HG02798 (cell line): ENCODE data around the gene STXBP1.
A peak's percentile ranks its signal among the peaks of the same experiment; 100 is the strongest.
"Not testable (repeated sequence)": the region's sequence is repeated elsewhere in the genome, so short reads cannot be mapped to it uniquely, and the experiment has no call there.

ENCODE experiments used
- ATAC-seq: cut with Tn5 transposase; IDR thresholded peaks from one replicate; pipeline ENCODE4 v1.9.1; 2021; ENCODE audit warnings: mild to moderate bottlenecking; ENCODE audit not compliant: unreplicated experiment, poor library complexity

Gene STXBP1

DNA sequence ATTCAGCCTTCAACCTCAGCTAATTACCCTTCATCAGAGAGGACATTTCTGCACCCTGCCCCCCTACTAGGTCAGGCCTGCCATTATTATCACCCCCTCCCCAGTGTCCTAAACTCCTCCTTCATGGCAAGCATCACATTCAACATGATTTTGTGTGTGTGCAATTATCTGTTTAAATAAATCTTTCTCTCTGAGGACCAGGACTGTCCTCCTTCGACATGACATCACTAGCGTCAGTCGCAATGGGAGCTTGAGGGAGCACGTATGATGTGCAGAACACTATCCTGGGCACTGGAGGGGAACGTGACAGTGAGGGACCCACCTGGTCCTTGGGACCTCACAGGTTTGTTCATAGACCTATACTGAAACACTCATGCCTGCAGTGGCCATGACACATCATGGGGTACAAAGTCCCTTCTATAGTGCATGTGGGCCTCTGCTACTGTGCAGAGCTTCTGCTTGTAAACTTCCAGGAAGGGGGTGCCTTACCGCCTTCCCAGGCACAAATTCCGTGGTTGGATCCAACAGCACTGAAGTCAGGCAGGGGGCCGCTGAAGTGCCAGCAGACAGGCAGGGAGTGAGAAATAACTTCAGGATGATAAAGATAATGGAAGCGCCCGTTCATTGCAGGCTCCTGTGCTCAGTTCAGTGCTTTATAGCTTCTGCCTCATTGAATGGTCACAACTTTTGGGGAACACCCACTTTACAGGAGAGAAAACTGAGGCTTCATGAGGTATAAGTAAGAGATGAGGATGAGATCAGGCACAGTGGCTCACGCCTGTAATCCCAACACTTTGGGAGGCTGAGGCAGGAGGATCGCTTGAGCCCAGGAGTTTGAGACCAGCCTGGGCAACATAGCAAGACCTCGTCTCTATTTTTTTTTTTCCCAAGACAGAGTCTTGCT is 36.0 kb upstream of the STXBP1 start:
- ATAC-seq, result no peak

DNA sequence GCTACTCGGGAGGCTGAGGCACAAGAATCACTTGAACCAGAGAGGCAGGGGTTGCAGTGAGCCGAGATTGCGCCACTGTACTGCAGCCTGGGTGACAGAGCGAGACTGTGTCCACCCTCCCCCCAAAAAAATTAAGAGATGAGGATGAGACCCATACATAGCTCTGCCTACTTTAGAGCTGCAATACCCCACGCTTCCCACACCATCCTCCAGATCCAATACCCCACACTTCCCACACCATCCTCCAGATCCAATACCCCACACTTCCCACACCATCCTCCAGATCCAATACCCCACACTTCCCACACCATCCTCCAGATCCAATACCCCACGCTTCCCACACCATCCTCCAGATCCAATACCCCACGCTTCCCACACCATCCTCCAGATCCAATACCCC is 34.9 kb upstream of the STXBP1 start:
- ATAC-seq, result not testable (repeated sequence)

DNA sequence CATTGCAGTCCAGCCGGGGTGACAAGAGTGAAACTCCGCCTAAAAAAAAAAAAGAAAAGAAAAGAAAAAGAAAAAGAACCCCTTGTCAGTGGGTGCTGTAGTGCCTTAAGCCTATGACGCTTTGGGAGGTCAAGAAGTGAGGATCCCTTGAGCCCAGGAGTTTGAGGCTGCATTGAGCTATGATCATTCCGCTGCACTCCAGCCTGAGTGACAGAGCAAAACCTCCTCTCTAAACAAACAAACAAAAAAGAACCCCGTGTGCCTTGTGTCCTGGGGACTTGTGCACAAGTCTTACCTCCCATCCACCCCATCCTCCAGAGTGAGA is 33.5 kb upstream of the STXBP1 start:
- ATAC-seq, result no peak

DNA sequence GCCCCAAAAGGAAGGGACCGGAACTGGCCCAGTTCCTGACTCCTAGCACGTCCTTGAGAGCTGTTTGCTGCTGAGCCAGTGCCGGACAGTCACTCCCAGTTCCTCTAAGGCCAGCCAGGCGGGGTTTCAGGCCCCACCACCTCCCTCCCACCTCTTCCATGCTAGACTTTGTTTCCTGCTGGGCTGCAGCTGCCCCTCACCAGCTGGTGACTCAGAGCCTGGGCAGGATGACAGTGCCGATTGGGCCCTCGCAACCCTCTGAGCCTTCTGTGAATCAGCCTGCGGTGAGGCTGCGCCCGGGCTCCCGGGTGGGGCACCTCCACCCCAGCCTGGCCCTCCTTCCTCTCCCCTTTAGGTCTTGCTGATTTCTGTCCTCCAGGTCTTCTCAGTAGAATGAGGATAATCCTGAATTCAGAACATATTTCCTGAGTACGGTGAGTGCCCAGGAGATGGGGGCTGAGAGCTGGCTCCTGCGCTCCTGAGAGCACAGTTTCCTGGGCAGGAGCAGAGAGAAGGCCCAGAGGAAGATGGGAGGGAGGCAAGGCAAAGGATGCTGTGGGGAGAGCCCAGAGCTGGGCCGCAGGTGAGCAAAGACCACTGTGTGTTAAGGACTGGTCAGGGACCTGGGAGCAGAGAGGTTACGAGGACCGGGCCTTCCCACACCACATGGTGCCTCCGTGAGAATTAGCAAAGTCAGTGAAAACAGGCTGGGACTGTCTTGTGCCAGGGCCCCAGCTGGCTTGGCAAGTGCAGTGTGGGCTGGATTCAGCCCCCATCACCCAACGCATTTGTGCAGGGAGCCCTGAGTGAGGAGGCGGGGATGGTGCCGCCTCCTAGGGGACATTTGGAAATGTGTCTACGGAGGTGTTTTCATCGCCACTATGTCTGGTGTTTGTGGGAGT is 32.9 kb upstream of the STXBP1 start:
- ATAC-seq, result no peak

DNA sequence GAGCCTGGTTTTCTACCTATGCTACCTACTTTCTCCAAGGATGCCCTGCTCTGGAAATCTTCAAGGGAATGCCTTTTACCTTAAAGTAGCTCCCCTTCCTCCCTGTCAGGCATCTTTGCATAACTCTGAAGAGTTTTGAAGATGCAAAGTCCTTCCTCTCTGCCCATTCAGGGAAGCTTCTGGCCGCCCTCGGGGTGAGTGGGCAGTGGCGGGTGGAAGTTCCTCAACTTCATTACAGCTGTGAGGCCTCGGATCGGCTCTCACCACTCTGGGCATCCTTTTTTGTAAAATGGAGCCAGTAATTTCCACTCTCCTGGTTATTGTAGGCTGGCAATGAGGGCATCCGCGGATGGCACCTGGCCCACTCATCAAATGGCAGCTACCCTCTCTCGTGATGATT is 31.7 kb upstream of the STXBP1 start:
- ATAC-seq, result no peak

DNA sequence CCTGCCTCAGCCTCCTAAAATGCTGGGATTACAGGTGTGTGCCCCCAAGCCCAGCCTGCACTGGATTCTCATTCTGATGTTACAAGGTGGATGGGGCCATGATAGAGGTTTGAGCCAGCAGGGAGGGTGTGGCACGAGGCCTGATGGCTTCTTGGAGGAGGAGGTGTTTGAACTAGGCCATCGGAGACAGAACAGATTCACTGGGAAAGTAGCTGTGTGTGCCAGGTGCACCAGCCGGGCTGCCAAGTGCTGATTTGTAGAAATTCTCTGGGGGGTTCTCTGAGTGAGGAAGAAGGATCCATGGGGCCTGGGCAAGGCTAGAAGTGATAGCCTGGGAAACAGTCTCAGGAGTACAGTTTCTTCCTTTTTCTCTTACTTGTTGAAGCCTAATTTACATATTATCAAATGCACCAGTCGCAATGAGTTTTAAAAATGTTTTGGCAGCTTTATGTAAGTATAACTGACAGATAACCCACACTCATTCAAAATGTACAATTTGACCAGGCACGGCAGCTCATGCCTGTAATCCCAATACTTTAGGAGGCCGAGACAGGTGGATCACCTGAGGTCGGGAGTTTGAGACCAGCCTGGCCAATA is 31.1 kb upstream of the STXBP1 start:
- ATAC-seq, result no peak

DNA sequence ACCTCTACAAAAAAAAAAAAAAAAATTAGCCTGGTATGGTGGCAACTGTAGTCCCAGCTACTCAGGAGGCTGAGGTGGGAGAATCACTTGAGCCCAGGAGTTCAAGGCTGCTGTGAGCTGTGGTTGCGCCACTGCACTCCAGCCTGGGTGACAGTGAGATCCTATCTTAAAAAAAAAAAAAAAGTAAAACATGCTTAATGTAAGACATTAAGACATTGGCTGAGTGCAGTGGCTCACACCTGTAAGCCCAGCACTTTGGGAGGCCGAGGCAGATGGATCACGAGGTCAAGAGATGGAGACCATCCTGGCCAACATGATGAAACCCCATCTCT is 27.6 kb upstream of the STXBP1 start:
- ATAC-seq, result not testable (repeated sequence)

DNA sequence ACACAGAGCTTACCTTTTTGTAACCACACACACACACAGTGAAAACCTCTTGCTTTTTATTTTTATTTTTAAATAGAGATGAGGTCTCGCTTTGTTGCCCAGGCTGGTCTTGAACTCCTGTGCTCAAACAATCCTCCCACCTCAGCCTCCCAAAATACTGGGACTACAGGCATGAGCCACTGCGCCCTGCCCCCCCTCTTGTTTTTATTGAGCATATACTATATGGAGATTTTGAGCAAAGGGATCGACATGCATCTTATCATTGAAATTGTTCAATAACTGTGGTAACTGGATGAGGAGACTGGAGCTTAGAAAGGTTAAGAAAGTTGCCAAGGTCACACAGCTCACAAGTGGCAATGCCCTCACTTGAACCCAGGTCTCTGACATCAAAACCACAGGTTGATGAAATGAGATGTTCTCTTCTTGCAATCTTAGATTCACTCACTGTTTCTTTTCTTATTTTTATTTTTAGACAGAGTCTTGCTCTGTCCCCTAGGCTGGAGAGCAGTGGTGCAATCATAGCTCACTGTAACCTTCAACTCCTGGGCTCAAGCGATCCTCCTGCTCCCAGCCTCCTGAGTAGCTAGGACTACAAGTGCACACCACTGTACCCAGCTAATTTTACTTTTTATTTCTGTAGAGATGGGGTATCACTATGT is 26.8 kb upstream of the STXBP1 start:
- no peak for ATAC-seq

DNA sequence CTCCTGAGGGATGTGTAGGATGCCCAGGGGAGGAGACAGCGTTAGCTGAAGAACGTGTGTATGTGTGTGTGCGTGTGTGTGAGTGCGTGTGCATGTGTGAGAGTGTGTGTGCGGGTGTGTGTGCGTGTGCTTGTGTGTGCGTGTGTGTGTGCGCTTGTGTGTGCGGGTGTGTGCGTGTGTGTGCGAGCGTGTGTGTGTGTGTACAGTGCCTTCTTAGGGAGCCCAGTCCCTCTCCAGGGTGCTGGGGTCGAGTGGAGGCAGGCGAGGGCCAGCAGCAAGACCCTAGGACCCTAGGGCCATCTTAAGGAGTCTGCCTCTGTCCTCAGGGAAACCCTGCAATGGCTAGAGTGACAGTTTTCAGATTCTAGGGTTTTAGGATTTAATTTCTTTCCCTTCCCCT is 26.0 kb upstream of the STXBP1 start:
- no peak for ATAC-seq

DNA sequence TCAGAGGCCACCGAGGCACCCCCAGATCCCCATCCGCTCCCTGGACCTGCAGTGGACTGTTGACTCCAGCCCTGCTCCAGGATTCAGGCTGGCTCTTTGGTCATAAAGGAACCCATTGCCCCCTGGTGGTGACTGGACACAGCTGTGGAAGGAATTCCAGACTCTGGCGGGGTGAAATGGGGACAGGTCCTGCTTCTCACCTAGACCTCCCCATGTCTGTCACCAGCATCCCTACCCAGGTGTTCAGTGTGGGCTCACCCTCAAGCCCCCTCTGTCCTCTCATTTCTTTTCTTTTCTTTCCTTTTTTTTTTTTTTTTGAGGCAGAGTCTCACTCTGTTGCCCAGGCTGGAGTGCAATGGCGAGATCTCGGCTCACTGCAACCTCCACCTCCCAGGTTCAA is 25.5 kb upstream of the STXBP1 start:
- ATAC-seq, result no peak

DNA sequence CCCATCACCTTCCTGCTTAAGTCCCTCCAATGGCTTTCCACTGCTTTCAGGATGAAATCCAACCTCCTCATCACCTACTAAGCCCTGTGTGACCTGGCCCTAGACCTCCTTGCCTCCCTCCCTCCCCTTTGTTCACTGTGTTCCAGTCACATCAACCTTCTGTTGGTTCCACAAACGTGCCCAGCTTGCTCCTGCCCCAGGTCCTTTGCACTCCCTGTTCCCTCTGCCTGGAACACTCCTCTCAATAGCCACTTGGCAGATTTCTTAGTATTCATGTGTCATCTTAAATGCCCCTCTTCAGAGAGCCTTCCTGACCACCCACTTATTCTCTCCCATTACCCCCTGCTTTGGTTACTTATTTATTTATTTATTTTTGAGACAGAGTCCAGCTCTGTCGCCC is 24.1 kb upstream of the STXBP1 start:
- ATAC-seq, result no peak

DNA sequence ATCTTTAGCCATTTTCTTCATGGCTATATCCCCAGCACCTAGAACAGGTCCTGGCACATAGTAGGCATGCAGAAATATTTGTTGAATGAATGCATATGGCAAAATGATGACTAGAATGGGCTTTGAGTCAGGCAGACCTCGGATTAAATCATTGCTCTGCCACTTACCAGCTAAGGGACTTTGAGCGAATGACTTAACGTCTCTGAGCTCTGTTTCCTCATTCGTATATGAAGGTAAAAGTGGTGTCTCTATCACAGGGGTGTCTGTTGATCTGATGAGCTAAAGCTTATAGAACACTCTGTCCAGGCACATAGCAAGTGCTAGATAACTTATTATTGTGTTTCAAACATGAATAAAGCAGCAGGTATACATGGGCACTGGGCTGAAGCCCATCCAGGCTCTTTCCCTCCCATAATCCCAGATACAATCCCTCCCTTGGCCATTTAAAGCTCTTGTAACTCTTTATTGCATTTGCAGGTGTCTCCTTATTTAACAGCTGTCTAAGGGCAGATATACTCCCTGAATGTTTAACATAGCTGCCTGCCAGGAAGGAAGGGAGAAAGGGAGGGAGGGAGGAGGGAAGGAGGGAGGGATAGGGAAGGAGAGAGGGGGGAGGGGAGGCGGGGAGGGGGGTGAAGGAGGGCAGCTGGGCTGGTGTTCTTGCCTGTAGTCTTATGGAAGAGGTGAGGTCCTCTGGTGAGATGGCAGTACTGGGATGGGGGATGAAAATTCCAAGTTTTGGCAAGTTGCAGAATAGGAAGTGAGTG is 23.2 kb upstream of the STXBP1 start:
- ATAC-seq, result no peak

DNA sequence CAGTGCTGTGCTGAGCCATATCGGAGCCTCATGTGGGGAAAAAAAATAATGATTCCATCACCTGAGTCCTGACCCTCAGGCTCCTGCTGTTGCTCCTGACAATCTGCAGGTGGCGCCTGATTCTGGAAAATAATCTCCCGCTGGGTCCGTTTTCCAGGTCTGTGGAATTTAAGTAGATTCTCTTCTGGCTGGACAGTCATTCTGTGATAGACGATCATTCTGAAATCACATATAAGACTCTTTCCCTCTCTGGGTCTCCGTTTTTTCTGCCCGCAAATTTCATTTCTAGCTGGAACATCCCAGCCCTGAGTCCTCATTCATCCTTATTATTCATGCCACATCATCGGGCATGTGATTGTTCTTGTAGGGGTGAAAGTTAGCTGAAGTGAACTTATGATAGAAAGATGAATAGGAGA is 22.1 kb upstream of the STXBP1 start:
- no peak for ATAC-seq

DNA sequence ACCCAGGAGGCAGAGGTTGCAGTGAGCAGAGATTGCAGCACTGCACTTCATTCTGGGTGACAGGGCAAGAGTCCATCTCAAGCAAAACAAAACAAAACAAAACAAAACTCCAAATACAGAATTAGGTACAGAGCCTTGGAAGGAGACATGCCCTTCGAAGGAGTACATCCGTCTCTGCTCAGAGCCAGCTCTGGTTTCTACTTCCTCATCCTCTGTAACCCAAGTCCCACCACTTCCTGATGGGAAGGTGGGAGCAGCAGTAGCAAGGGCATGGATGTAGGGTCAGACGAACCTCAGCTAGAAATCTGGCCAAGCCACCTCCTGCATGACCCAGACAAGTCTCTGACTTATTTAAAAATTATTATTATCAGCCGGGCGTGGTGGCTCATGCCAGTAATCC is 16.5 kb upstream of the STXBP1 start:
- no peak for ATAC-seq

DNA sequence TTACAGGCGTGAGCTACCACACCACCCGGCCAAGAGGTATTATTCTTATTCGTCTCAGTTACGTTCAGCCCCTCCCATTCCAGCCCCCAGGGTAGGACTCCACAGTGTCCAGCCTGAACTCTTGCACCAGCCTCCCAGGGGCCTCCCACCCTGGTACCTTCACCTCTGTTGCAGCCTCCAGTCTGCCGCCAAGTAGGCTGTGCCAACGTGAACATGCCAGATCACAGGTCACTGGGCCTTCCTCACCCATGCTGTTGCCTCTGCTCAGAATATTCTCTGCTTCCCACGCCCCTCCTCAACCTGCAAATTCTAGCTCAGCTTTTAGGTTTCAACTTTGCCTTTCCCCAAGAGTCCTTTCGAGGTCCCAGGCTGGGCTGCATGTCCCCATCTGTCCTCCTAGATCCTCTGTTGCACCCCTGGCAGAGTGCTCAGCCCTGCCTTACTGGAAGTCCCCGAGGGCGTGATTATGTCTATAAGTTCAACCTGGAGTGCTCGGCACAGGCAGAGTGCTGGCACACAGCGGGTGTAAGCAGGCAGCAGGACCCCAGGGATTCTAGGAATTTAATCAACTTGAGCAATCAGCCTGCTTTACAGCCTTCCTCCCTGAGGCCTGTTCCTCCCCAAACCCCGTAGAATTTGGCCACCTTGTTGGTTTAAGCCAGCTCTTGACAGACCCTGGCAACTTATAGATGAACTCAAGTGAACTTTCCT is 13.1 kb upstream of the STXBP1 start:
- no peak for ATAC-seq

DNA sequence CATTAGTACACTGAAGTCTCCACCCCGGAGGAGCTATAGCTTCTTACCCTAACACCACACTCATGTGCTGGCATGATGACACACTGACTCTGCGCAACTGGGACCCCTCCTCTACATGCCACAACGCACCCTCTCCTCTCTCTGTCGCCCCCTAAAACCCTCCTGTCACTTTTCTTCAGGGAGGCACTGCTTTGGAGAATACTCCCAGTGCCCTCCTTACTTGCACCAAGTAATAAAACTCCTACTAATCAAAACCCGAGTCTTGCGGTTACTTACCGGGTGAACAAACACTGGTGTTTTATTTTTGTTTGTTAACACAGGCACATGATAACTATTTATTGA is 12.6 kb upstream of the STXBP1 start:
- no peak for ATAC-seq

DNA sequence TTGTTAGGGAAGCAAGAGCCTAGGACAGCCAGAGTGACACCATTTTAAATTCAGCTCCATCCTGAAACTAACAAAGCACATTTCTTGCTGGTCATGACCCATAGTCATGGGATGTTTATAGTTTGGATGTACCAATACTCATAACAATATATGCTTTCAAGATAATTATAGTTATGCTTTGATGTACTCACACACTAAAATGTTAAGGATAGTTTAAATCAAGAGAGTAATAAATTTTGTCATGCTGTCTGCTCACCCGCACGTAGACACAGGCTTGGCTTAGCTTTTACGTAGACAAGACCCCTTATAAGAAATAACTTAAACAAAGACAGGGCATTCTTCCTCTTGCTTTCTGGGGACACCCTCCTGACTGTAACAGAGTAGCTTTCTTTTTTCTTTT is 8.9 kb upstream of the STXBP1 start:
- no peak for ATAC-seq

DNA sequence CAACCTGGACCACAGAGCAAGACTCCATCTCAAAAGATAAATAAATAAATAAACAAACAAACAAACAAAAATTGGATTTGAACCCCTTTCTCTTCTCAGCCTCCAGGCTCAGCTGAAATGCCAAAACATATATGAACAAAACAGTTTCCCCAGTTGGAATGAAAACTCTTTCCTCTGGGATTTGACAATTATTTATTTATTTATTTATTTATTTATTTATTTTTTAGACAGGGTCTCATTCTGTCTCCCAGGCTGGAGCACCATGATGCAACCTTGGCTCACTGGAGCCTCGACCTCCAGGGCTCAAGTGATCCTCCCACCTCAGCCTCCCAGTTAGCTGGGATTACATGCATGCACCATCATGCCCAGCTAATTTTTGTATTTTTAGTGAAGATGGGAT is 6.0 kb upstream of the STXBP1 start:
- no peak for ATAC-seq

DNA sequence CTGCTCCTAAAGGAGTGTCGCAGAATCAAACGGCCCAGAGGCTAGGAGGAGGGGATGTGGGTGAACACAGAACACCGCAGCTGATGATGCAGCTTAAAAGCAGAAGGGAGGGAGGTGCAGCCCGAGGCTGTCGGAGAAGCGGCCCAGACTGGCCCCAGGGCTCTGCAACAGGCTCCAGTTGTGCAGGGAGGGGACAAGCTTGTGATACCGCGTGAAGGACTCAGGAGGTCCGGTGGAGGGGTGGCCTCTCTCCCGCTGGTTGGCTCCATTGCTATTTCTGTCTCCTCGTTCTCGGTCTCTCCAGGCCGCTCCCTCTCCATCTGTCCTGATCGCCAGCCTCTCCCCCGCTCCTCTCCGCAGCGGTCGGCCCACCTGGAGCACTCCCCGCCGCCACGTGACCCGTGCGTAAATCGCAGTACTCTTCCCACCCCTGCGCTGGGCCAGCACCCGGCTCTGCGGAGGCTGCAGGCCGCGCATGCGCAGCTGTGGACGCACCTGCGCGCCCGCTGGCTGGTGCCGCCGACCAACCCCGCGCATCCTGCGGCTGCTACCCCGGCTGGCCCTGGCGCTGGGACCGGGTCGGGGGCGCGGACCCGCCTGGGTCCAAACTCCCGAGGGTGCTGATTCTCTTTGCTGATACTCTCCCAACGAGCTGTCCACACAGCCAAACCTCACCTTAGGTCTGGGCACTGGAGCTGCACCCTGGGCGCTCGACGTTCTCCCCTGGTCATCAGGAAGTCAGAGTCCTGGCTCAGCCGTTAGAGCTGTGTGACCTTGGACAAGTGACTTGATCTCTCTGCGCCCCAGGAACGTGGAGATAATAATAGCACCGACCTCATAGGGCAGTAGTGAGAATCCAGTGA is 3.7 kb upstream of the STXBP1 start:
- ATAC-seq, result peak; percentile 35
